ENCODE results near the gene RASSF5. TPM values are rescaled to one million over a fixed set of nuclear protein-coding genes. Genes with fewer than 3 reads are reported as not detected.

Gene RASSF5
- total RNA-seq, 1 experiment from 2014 or later: 1.3 TPM

DNA sequence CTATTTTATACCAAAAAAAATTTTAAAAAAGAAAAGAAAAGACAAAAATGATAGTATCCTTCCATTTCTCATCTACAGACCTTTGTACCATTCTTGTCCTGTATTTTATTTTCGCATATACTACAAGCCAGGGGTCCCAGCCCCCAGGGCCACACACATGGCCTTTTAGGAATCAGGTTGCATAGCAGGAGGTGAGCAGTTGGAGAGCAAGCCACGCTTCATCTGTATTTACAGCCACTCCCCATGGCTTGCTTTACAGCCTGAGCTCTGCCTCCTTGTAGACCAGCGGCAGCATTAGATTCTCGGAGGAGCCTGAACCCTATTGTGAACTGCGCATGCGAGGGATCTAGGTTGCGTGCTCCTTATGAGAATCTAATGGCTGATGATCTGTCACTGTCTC, 39.8 kb downstream of the RASSF5 start:
- Histone ChIP-seq H3K9me3 (no peaks in the 10 kb centered on the region), H3K4me3 (ENCODE audit: low read depth, low read length) (no peak overlapping the region), H3K4me1 (no peaks in the 10 kb centered on the region), H3K27me3 (replicated peaks; ENCODE audit: control insufficient read depth, insufficient read depth, low read length) (no peaks in the 10 kb centered on the region), H3K36me3 (ENCODE audit: control insufficient read depth, insufficient read depth, low read length) (no peaks in the 10 kb centered on the region)
- Mint-ChIP-seq H3K4me3 (ENCODE audit: unreplicated experiment) (no peak overlapping the region), H3K36me3 (ENCODE audit: insufficient read depth, unreplicated experiment) (no peaks in the 10 kb centered on the region), H3K27ac (ENCODE audit: unreplicated experiment) (no peak overlapping the region), H3K9me3 (ENCODE audit: unreplicated experiment) (no peaks in the 10 kb centered on the region), H3K4me1 (ENCODE audit: low read depth, unreplicated experiment) (no peaks in the 10 kb centered on the region), H3K27me3 (ENCODE audit: insufficient read depth, unreplicated experiment) (peaks cover 8% of the 10 kb centered on the region)
- POLR2A ChIA-PET: no interaction called here
- intact Hi-C loops (cut with micrococcal nuclease; ENCODE audit: unreplicated experiment): loop anchor here (5.0 kb wide), 1 partner anchor 40 kb away; the partner anchor contains the start of gene RASSF5
- BruUV-seq (replicated peaks): no TSS peak
- no peak for DNase-seq
- CTCF ChIA-PET: no interaction called here
- no peak for TF ChIP-seq CTCF (IDR thresholded peaks at IDR 0.05; ENCODE audit: insufficient read depth in 1 of 2, low read depth in 1 of 2, low read length in 1 of 2, severe bottlenecking in 1 of 2, unreplicated experiment in 1 of 2)

GRCh38 chr1:206550446-206550845, 43.1 kb downstream of the RASSF5 start:
- Histone ChIP-seq H3K4me3 (ENCODE audit: low read depth, low read length) (no peak overlapping the region), H3K4me1 (no peaks in the 10 kb centered on the region), H3K27me3 (replicated peaks; ENCODE audit: control insufficient read depth, insufficient read depth, low read length) (no peaks in the 10 kb centered on the region), H3K36me3 (ENCODE audit: control insufficient read depth, insufficient read depth, low read length) (no peaks in the 10 kb centered on the region), H3K9me3 (no peaks in the 10 kb centered on the region)
- Mint-ChIP-seq H3K4me1 (ENCODE audit: low read depth, unreplicated experiment) (no peaks in the 10 kb centered on the region), H3K9me3 (ENCODE audit: unreplicated experiment) (no peaks in the 10 kb centered on the region), H3K27me3 (ENCODE audit: insufficient read depth, unreplicated experiment) (peaks cover 16% of the 10 kb centered on the region), H3K36me3 (ENCODE audit: insufficient read depth, unreplicated experiment) (no peaks in the 10 kb centered on the region), H3K4me3 (ENCODE audit: unreplicated experiment) (no peak overlapping the region), H3K27ac (ENCODE audit: unreplicated experiment) (no peak overlapping the region)
- POLR2A ChIA-PET: no interaction called here
- TF ChIP-seq CTCF (IDR thresholded peaks at IDR 0.05; ENCODE audit: insufficient read depth in 1 of 2, low read depth in 1 of 2, low read length in 1 of 2, severe bottlenecking in 1 of 2, unreplicated experiment in 1 of 2): no peak
- CTCF ChIA-PET: no interaction called here
- DNase-seq: no peak
- intact Hi-C loops (cut with micrococcal nuclease; ENCODE audit: unreplicated experiment): no loop called here
- BruUV-seq (replicated peaks): no TSS peak

- ChIA-PET CTCF (interaction anchor here (0.6 kb wide), 1 partner anchor 14 kb away, joined by 3 read pairs; no protein-coding TSS in a partner anchor), POLR2A (no interaction called here)
- BruUV-seq (replicated peaks): no TSS peak
- peaks cover 14% of the 10 kb centered on the region for H3K27me3 Mint-ChIP-seq (ENCODE audit: insufficient read depth, unreplicated experiment)
- intact Hi-C loops (cut with micrococcal nuclease; ENCODE audit: unreplicated experiment): no loop called here
- no peaks in the 10 kb centered on the region for H3K4me1 ChIP-seq
- no peaks in the 10 kb centered on the region for H3K9me3 Mint-ChIP-seq (ENCODE audit: unreplicated experiment)
- TF ChIP-seq CTCF (IDR thresholded peaks at IDR 0.05; ENCODE audit: insufficient read depth in 1 of 2, low read depth in 1 of 2, low read length in 1 of 2, severe bottlenecking in 1 of 2, unreplicated experiment in 1 of 2): no peak
- no peak overlapping the region for H3K4me3 Mint-ChIP-seq (ENCODE audit: unreplicated experiment)
- no peaks in the 10 kb centered on the region for H3K9me3 ChIP-seq
- H3K4me3 ChIP-seq (ENCODE audit: low read depth, low read length): no peak overlapping the region
- no peaks in the 10 kb centered on the region for H3K36me3 ChIP-seq (ENCODE audit: control insufficient read depth, insufficient read depth, low read length)
- H3K27ac Mint-ChIP-seq (ENCODE audit: unreplicated experiment): no peak overlapping the region
- no peak for DNase-seq
- H3K36me3 Mint-ChIP-seq (ENCODE audit: insufficient read depth, unreplicated experiment): no peaks in the 10 kb centered on the region
- H3K27me3 ChIP-seq (replicated peaks; ENCODE audit: control insufficient read depth, insufficient read depth, low read length): no peaks in the 10 kb centered on the region
- H3K4me1 Mint-ChIP-seq (ENCODE audit: low read depth, unreplicated experiment): no peaks in the 10 kb centered on the region
These were observed 44.1 kb downstream of the RASSF5 start for GRCh38 chr1:206551296-206551985.
